NCI-H460 (cell line): ENCODE measurements around the gene TTC27. TPM values are rescaled to one million over a fixed set of nuclear protein-coding genes. Genes with fewer than 3 reads are reported as not detected.

Source experiments
- small RNA-seq, 2 experiments: library from RNA; depleted of rRNA; stranded (forward); fragments of <200 nt; gene quantifications; one replicate each; pipeline ENCODE3, GENCODE V24; 2014
- total RNA-seq: library from RNA; depleted of rRNA; stranded (reverse); fragments of >200 nt; shearing (Covaris generic); gene quantifications from 2 replicates; pipeline ENCODE4 v1.2.3, GENCODE V29; 2014

The TTC27 gene
- total RNA-seq, 1 experiment from 2014 or later, result 39.1 TPM

Small RNAs within 50 kb of the gene (small RNA-seq; reads per million reads assigned to genes)
- 0 reads per million in 2 experiments for gene MIR4765
